Left renal cortex interstitium (tissue), 4 donors: ENCODE measurements around the gene ZNF503. TPM values are rescaled to one million over a fixed set of nuclear protein-coding genes. Genes with fewer than 3 reads are reported as not detected.
"Not testable (repeated sequence)": the region's sequence is repeated elsewhere in the genome, so short reads cannot be mapped to it uniquely, and the experiment has no call there.

Experiments used
- DNase-seq, 4 donors: peaks; one replicate each; pipeline ENCODE4 v3.0.0-alpha.2; 2013; ENCODE audit warnings: low read depth in 4 of 4, low spot score in 2 of 4, missing footprints in 1 of 4
- polyA plus RNA-seq, 4 donors: library from polyadenylated mRNA; unstranded; fragments of 120-200 nt; gene quantifications; one replicate each; pipeline ENCODE4 v1.2.1, GENCODE V29; 2013; ENCODE audit not compliant: insufficient read length in 4 of 4

ZNF503 gene
- polyA plus RNA-seq, 4 donors, result 56.8 to 107 (median 80.1) TPM

DNA sequence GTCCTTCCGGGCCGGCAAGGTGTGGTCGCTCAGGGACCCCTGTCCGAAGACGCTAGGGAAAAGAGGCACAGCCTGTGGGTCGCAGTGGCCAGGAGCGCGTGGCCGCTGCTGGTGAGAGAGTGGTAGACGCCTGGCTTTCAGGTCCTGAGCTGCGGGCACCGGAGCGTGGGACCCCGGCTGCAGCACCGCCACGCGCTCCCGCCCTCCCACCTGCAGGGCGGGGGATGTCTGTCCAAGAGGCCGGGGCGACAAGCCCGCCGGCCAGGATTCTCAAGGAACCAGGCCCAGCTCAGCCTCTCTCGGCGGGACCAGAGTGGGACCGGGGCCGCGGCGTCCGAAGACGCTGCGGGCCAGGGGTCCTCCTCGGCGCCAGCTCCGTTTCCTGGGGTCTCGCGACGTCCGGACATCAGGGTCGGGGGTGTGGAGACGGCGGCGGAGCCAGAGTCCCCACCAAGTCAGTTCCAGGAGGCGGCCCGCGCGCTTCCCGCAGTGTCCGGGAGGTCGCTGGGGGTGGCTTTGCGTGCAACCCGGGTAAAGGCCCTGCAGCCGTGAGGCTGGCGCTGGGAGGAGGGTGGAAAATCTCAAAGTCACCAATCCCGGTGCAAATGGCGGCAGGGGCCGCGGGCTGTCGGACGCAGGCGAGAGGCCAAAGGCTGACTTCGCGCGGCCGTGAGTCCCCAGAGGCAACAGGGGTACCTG lies 5.5 kb downstream of the ZNF503 start:
- peak in 2 of 4 donors; percentile 46 to 50 for DNase-seq

- peak in 3 of 4 donors; percentile 68 to 82 (median 73) for DNase-seq
Measured at GRCh38 chr10:75395066-75395931, 6.3 kb downstream of the ZNF503 start.

GRCh38 chr10:75394221-75394620 lies 7.3 kb downstream of the ZNF503 start:
- DNase-seq, result no peak

- no peak for DNase-seq
Measured at GRCh38 chr10:75392744-75393143, 8.8 kb downstream of the ZNF503 start.

DNA sequence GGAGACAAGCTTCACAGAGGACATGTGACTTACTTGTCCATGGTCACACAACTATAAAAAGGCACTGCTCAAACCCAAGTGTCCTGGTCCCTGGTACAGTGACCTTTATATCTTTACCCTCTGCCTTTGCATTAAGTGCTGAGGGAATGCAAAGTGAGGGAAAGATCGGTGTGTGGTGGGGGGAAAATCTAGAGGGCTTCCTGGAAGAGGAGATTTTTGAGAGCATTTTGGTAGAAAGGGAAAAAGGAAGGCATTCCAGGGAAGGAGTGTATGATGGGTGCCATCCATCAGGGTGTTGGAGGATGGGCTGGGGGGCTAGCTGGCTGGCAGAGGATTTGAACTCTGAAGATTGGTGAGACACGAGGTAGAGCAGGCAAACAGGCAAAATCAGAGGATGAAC lies 9.3 kb downstream of the ZNF503 start:
- no peak for DNase-seq

GRCh38 chr10:75390178-75390577 lies 11.4 kb downstream of the ZNF503 start:
- no peak for DNase-seq

GRCh38 chr10:75388082-75388481 lies 13.5 kb downstream of the ZNF503 start:
- DNase-seq, result no peak

GRCh38 chr10:75386128-75386527 lies 15.4 kb downstream of the ZNF503 start:
- DNase-seq, result no peak

GRCh38 chr10:75379817-75380216 lies 21.7 kb downstream of the ZNF503 start:
- no peak for DNase-seq

- DNase-seq, result no peak
Measured at GRCh38 chr10:75379212-75379724, 22.3 kb downstream of the ZNF503 start.

GRCh38 chr10:75378379-75378778 lies 23.2 kb downstream of the ZNF503 start:
- no peak for DNase-seq

GRCh38 chr10:75377869-75378268 lies 23.7 kb downstream of the ZNF503 start:
- no peak for DNase-seq

DNA sequence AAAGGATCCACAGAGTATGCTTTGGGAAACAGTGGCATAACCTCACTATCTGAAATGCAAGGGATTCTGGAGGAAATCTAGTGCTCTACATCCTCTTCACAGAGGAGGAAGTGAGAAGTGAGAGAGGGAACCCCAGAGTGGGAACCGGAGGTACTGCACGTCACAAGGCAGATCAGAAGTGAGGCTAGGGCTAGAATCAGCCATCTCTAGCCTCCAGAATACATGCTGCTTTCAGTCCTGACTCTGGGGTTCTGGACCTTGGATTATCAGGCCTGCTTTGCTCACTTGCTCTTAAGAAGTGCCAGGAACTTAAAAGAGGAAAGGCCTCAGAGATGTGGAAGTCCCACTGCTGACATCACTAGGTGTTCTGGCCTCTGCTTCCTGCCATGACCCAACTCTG lies 25.7 kb downstream of the ZNF503 start:
- no peak for DNase-seq

DNA sequence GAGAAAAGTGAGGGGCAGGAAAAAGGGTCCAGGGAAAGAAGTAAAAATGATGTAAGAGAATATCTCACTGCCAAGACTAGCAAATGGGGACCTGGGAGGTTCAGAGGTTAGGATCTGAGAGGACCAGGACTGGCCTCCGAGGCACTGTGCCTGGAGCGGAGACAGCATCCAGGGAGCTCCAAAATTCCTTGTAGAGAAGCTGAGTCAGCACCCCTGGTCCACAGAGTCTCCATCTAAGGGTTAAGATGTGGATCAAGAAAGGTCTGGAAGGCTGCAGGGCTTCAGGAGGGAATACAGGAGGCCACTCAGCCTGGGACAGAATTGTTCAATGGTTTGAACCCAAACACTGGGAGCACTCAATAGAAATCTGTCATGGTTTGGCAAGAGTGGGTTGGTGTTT lies 30.6 kb downstream of the ZNF503 start:
- no peak for DNase-seq

DNA sequence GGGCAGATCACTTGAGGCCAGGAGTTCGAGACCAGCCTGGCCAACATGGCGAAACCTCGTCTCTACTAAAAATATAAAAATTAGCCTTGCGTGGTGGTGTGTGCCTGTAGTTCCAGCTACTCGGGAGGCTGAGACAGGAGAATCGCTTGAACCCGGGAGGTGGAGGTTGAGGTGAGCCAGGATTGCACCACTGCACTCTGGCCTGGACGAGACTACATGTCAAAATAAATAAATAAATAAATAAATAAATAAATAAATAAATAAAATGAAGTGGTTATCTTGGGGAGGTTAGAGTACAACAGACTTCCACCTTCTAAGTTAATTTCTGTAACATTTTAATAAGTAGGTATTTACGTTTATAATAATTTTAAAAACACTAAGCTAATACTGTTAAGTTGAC lies 31.7 kb downstream of the ZNF503 start:
- DNase-seq, result not testable (repeated sequence)

DNA sequence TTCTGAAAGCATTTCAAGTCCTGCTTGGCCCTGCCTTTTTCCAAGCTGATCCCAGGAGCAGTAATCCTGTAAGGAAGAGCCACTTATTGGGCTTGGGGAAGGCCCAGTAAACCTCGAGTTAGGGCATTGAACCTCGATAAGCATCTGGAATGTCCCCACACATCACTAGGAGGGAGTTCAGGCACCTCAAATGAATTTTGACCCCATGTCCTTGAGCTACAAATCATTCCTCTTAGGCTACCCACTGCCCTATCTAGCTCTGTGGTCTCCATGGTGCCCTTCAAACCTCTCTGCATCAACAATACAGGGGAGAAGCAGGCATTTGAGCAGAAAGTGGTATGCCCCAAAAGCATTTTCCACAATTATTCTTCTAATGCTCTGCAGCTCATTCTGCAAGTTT lies 33.7 kb downstream of the ZNF503 start:
- no peak for DNase-seq

- peak in 3 of 4 donors; percentile 55 to 73 (median 70) for DNase-seq
Measured at GRCh38 chr10:75367021-75367487, 34.5 kb downstream of the ZNF503 start.

DNA sequence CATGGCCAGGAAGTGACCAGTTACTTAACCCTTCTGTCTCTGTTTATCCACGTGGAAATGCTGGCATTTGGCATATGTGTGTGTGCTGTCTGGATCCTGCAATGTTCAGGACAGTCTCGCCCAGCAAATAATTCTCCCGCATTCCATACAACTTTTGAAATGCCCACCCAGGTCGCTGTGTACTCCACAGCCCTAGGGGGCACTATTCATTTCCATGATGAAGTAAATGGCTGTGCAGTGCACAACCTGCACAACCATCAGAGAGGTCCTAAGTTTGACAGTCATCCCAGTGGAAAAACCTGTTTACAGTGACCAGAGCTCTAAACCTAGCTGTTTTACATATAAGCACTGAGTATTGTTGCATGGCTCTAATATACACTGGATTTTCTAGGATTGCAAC lies 38.1 kb downstream of the ZNF503 start:
- no peak for DNase-seq

DNA sequence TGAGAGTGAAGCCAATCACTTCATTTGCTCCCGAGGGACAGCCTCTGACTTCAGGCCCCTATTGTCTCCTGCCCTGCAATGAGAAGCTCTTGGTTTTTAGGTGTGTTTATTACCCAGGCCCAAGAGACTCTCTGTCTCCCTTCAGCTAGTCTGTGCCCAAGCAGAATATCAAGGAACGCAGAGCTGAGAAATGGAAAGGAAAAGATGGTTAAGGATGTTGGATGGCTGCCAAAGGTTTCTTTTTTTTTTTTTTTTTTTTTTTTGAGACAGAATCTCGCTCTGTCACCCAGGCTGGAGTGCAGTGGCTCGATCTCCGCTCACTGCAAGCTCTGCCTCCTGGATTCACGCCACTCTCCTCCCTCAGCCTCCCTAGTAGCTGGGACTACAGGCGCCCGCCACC lies 41.7 kb downstream of the ZNF503 start:
- not testable (repeated sequence) for DNase-seq

DNA sequence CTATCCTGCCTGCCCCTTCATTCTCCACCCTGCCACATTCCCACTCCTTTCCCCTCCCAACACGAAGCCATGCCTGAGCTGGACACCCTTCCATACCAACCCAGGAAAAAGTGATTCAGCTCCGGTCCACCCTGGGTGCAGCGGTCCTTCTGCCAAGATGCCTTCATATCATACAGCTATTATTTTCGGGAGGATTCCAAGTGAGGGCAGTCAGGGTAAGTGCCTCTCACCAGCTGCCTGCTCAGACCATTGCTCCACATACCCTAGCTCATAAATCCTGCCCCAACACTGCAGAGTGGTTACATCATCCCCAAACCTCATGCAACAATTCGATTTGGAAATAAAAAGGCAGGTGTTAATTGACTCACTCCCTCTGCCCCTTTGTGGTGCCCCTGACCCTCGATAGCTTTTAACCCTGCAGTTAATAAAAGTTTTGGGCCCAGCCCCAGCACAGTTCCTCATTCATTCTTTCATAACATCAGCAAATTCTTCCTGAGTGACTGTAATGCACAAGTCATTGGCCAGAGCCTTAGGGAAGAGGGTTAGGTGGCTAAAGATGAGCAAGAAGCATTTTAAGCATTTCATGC lies 42.6 kb downstream of the ZNF503 start:
- DNase-seq, result no peak

DNA sequence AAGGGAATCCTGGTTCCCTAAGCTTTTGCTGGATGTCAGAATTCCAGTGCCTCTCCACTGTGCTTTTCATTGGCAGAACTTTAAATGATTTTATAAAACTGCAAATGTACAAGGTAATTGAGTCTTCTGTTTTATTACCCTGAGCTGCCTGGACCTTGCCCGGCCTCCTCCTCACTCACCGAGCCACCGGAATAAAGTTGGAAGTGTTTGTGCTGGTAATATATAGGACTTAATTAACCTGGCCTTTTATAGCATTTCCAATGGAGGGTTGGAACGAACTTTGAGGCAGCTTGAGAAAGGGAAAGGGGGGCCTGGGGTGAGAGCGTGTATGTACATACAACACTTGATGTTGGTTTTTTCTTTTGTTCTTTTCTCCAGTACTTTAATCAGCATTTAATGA lies 43.4 kb downstream of the ZNF503 start:
- DNase-seq, result no peak
